Colonic mucosa (tissue), 4 donors: ENCODE results near the gene BRF1. TPM values are rescaled to one million over a fixed set of nuclear protein-coding genes. Genes with fewer than 3 reads are reported as not detected.
"Not testable (repeated sequence)": the region's sequence is repeated elsewhere in the genome, so short reads cannot be mapped to it uniquely, and the experiment has no call there.

Experiments
- DNase-seq: peaks from one replicate; pipeline ENCODE4 v3.0.0-alpha.2; 2020
- H3K27ac ChIP-seq: fragments of 200-600 bp; one replicate; pipeline ENCODE4 v1.8.0; 2021
- H3K27me3 ChIP-seq: fragments of 200-600 bp; one replicate; pipeline ENCODE4 v1.8.0; 2021
- H3K36me3 ChIP-seq: fragments of 200-600 bp; one replicate; pipeline ENCODE4 v1.8.0; 2021
- H3K4me1 ChIP-seq: fragments of 200-600 bp; one replicate; pipeline ENCODE4 v1.8.0; 2021; ENCODE audit warnings: mild to moderate bottlenecking
- H3K4me3 ChIP-seq: fragments of 200-600 bp; one replicate; pipeline ENCODE4 v1.8.0; 2021
- H3K9ac ChIP-seq, 2 donors: one replicate each; pipeline ENCODE4 v1.7.0; 2013; ENCODE audit warnings: control low read depth in 2 of 2, low read depth in 2 of 2, low read length in 2 of 2
- H3K9me3 ChIP-seq: fragments of 200-600 bp; one replicate; pipeline ENCODE4 v1.8.0; 2021
- CTCF ChIP-seq: fragments of 200-600 bp; IDR thresholded peaks from one replicate; pipeline ENCODE4 v1.8.0; 2022; ENCODE audit warnings: antibody characterized with exemption, mild to moderate bottlenecking
- intact Hi-C: fragments of 100-400 bp; cut with DNase I; formaldehyde crosslinking; loops from one replicate; pipeline ENCODE4 v1.14.1; 2022
- total RNA-seq, 2 donors: library from RNA; stranded (reverse); fragmentation: NEBNext Ultra II Directional in 1 of 2; extraction: Animal tissue kit (Norgen Biotek cat#: 25700) in 1 of 2; gene quantifications; one replicate each; pipeline ENCODE4 v1.2.1, GENCODE V29; 2021
- donor health status: healthy.
- donor health status: DM: no; HTN: no; CAD: no.
- donor health status: DM: no; HTN: no; CAD: no.

The BRF1 gene
- total RNA-seq, 2 donors from 2014 or later, result 27.2 to 40.6 TPM

GRCh38 chr14:105299654-105300541, 903 bp downstream of the BRF1 start:
- Histone ChIP-seq H3K9me3 (no peaks in the 10 kb centered on the region), H3K27ac (peak overlapping the region; percentile 96), H3K4me3 (peak overlapping the region; percentile 87), H3K27me3 (no peaks in the 10 kb centered on the region), H3K36me3 (no peaks in the 10 kb centered on the region), H3K9ac (peak overlapping the region; percentile 89 to 99), H3K4me1 (peaks cover 10% of the 10 kb centered on the region)
- DNase-seq, result peak; percentile 47
- TF ChIP-seq CTCF, result no peak
- intact Hi-C loops, result no loop called here

GRCh38 chr14:105297311-105297710, 3.5 kb downstream of the BRF1 start:
- not testable (repeated sequence) for H3K4me1 ChIP-seq, H3K27ac ChIP-seq

GRCh38 chr14:105294142-105294597, 6.6 kb downstream of the BRF1 start:
- intact Hi-C loops, result no loop called here
- Histone ChIP-seq H3K4me3 (no peak overlapping the region), H3K36me3 (no peaks in the 10 kb centered on the region), H3K27me3 (no peaks in the 10 kb centered on the region), H3K27ac (no peak overlapping the region), H3K9me3 (no peaks in the 10 kb centered on the region), H3K9ac (peak overlapping the region in 1 of 2 donors; percentile 56), H3K4me1 (peaks cover 2% of the 10 kb centered on the region)
- DNase-seq, result no peak
- TF ChIP-seq CTCF, result no peak

More at GRCh38 chr14:105297311-105297710, 3.5 kb downstream of the BRF1 start:
- intact Hi-C loops, H3K27me3 ChIP-seq, DNase-seq, H3K36me3 ChIP-seq, H3K9me3 ChIP-seq, H3K4me3 ChIP-seq, H3K9ac ChIP-seq: not testable (repeated sequence)

- Histone ChIP-seq H3K4me3 (no peak overlapping the region), H3K27ac (no peak overlapping the region), H3K9me3 (no peaks in the 10 kb centered on the region), H3K36me3 (no peaks in the 10 kb centered on the region), H3K27me3 (no peaks in the 10 kb centered on the region), H3K4me1 (no peaks in the 10 kb centered on the region), H3K9ac (peak overlapping the region in 1 of 2 donors; percentile 50)
- intact Hi-C loops, result no loop called here
- no peak for DNase-seq
- TF ChIP-seq CTCF, result no peak
Measured at GRCh38 chr14:105292826-105293711, 7.7 kb downstream of the BRF1 start.

- H3K36me3 ChIP-seq, result no peaks in the 10 kb centered on the region
- no peak for TF ChIP-seq CTCF
- H3K27me3 ChIP-seq, result no peaks in the 10 kb centered on the region
- intact Hi-C loops, result no loop called here
- no peaks in the 10 kb centered on the region for H3K9me3 ChIP-seq
- H3K27ac ChIP-seq, result no peak overlapping the region
- DNase-seq, result no peak
- H3K4me3 ChIP-seq, result no peak overlapping the region
- no peaks in the 10 kb centered on the region for H3K4me1 ChIP-seq
- no peak overlapping the region for H3K9ac ChIP-seq
Measured at GRCh38 chr14:105290621-105291346, 10.0 kb downstream of the BRF1 start.

GRCh38 chr14:105288936-105289335, 11.9 kb downstream of the BRF1 start:
- not testable (repeated sequence) for H3K9ac ChIP-seq, H3K27ac ChIP-seq, H3K4me1 ChIP-seq, H3K4me3 ChIP-seq, H3K9me3 ChIP-seq, H3K27me3 ChIP-seq, DNase-seq, H3K36me3 ChIP-seq
- intact Hi-C loops, result loop anchor here (10.0 kb wide), 2 partner anchors 66 to 194 kb away; no protein-coding TSS in a partner anchor
